HL-60 (cell line): ENCODE data around the gene HCN4.

Source experiments
- REST ChIP-seq: IDR thresholded peaks from 2 replicates; pipeline ENCODE4 v1.6.1; 2012; ENCODE audit warnings: low read depth; ENCODE audit not compliant: insufficient replicate concordance
- TF ChIP-seq, protein P1 (sequence below): IDR thresholded peaks from one replicate; pipeline ENCODE4 v1.5.1; 2011; ENCODE audit warnings: low read length, control low read depth, inconsistent platforms; ENCODE audit not compliant: insufficient read depth

GRCh38 chr15:73364070-73364469 lies 4.7 kb downstream of the HCN4 start:
- TF ChIP-seq, protein P1, sequence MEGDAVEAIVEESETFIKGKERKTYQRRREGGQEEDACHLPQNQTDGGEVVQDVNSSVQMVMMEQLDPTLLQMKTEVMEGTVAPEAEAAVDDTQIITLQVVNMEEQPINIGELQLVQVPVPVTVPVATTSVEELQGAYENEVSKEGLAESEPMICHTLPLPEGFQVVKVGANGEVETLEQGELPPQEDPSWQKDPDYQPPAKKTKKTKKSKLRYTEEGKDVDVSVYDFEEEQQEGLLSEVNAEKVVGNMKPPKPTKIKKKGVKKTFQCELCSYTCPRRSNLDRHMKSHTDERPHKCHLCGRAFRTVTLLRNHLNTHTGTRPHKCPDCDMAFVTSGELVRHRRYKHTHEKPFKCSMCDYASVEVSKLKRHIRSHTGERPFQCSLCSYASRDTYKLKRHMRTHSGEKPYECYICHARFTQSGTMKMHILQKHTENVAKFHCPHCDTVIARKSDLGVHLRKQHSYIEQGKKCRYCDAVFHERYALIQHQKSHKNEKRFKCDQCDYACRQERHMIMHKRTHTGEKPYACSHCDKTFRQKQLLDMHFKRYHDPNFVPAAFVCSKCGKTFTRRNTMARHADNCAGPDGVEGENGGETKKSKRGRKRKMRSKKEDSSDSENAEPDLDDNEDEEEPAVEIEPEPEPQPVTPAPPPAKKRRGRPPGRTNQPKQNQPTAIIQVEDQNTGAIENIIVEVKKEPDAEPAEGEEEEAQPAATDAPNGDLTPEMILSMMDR, result no peak
- TF ChIP-seq REST, result no peak
